ENCODE results near the gene TOX3.

Gene TOX3

GRCh38 chr16:52537516-52537915 is 9.4 kb downstream of the TOX3 start:
- no peak for DNase-seq (ENCODE audit: low read depth in 3 of 3)

- DNase-seq (ENCODE audit: low read depth in 3 of 3): no peak
These were observed 11.9 kb downstream of the TOX3 start for GRCh38 chr16:52535076-52535475.

DNA sequence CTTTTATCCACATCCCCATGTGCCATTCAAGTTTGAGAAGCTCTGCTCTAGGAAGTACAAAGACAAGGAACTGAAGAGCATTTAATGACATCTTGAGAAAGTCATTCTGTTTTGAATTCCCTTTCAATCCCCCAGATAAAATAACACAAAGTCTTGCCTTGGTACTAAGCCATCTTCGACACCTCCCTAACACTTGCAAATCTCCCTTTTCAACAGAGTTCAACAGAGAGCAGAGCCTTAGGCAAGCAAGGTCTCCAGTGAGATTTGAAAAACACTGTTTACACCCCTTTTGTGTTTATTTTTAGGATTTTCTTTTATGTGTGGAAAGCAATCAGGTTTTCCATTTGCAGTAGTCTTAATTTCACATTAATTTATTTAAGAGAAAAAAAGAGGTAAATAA is 13.6 kb downstream of the TOX3 start:
- DNase-seq (ENCODE audit: low read depth in 3 of 3): no peak

DNA sequence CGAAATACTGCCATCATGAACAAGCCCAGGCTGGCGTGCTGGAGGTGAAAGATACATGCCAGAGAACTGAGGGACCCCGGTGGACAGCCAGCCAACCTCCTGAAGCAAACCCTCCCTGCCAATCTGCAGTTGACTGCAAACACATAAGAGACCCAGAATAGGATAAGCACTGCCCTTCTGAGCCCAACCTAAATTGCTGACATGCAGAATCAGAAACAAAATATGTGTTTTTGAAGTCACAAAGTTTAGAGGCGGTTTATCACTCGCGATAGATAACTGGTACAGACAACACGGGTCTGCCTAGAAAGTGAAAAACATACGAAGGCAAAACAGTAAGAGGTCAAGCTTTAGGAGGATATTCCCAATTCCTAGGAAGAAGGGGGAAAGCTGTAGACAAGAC is 14.6 kb downstream of the TOX3 start:
- no peak for DNase-seq (ENCODE audit: low read depth in 3 of 3)

DNA sequence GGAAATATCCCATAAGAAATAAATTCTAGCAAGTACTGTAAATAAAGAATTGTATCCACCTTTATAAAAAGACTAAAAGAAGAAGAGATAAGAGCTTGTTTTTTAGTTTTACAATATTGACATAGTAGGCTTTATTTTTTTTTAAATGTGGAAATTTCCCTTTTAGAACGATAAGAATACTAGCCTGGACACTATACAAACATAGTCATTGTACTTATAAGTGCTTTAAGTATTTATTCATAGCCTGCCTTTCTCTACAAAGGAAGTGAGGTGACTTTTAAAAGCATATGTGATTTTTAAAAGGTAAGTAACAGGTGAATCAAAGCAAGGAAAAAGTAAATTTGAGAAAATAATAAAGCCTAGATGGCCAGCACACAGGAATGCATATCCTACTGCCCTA is 17.7 kb downstream of the TOX3 start:
- no peak for DNase-seq (ENCODE audit: low read depth in 3 of 3)

DNA sequence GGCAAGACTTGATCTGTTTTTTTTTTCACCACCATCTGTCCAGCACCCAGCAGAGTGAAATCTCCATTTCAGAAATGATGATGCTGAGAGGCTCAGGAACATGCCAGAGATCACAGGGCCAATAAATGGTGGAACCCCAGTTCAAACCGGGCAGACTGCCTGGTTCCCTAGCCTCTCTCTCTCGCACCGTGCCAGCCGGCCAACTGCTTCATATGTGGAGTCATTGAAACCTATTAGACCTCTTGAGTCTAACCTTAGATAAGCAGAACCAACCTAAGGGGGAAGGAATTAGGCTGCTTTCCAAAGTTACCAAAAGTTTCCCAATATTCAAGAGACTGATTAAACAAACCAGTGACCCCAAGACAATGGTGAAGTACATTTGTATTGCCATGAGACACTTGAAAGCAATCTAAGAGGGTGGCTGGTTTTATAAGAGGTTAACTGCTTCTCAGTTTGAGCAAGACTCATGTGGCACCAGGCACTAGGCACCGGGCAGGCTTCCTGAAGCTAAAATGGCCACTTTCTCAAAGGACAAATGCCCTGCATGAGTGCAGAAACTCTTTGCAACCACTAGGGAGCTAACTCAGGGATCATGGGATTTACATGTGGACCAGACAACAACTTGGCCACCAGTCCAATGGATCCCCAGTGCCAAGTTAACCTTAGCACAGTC is 18.4 kb downstream of the TOX3 start:
- DNase-seq (ENCODE audit: low read depth in 3 of 3): no peak

- no peak for DNase-seq (ENCODE audit: low read depth in 3 of 3)
These were observed 20.1 kb downstream of the TOX3 start for GRCh38 chr16:52526830-52527229.

GRCh38 chr16:52526116-52526828 is 20.7 kb downstream of the TOX3 start:
- DNase-seq (ENCODE audit: low read depth in 3 of 3): no peak

- no peak for DNase-seq (ENCODE audit: low read depth in 3 of 3)
These were observed 25.4 kb downstream of the TOX3 start for GRCh38 chr16:52521570-52521969.

DNA sequence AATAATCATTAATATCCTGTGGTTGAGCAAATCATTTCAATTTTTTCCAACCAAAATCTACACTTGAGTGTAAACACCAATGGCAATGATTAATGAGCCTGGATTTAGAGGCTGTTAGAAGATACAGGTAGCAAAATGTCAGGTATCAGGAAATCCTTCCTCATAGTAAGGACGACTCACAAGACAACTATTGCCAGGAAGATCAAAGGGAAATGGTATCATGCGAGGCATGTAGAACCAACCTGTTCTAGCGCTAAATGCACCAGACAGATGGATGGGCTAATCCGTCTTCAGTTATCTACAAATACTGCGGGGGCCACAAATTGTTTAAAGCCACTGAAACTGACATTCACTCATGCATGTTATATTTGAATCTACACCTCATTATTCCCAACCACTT is 28.1 kb downstream of the TOX3 start:
- no peak for DNase-seq (ENCODE audit: low read depth in 3 of 3)

GRCh38 chr16:52515068-52515671 is 31.8 kb downstream of the TOX3 start:
- no peak for DNase-seq (ENCODE audit: low read depth in 3 of 3)

- DNase-seq (ENCODE audit: low read depth in 3 of 3): no peak
These were observed 34.5 kb downstream of the TOX3 start for GRCh38 chr16:52512297-52512987.

GRCh38 chr16:52501746-52502145 is 45.2 kb downstream of the TOX3 start:
- DNase-seq (ENCODE audit: low read depth in 3 of 3): no peak

GRCh38 chr16:52500963-52501362 is 46.0 kb downstream of the TOX3 start:
- DNase-seq (ENCODE audit: low read depth in 3 of 3): no peak

DNA sequence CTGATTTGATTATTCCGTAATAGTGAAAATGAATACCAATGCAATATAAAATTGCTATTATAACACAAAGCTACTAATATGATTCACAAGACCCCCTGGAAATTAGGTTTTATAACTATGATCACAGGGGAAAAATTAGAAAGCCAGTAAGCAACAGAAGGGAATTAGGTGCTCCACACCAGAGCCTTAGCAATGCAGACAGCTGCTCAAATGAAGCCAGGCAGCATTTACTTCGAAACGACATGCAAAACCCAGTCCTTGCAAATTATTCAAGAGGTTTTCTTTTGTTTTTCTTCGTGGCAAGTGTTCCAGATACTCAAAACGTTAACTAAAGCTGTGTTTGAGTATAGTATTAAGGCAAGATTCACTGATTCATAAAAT is 47.9 kb downstream of the TOX3 start:
- DNase-seq (ENCODE audit: low read depth in 3 of 3): no peak

- no peak for DNase-seq (ENCODE audit: low read depth in 3 of 3)
These were observed 48.4 kb downstream of the TOX3 start for GRCh38 chr16:52498328-52499059.

- DNase-seq (ENCODE audit: low read depth in 3 of 3): no peak
These were observed 49.7 kb downstream of the TOX3 start for GRCh38 chr16:52497067-52497816.

GRCh38 chr16:52496051-52496876 is 50.7 kb downstream of the TOX3 start:
- no peak for DNase-seq (ENCODE audit: low read depth in 3 of 3)

DNA sequence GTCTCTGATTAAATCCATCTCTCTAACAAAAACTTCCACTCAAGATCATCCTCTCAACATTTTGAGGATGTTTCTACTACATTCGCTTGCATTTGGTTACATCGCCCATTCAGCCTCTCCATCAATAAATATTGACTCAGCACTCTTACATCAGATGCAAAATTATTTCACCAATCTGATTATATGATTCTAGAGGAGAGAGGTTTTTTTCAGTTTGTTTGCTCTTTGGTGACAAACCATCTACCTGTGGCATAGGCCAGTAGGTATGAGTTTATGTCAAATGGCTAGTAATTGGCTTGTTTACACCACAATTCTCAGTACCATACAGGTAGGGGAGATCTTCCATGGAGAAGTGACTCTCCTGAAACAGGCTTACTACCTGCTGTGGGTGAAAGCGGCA is 52.3 kb downstream of the TOX3 start:
- DNase-seq (ENCODE audit: low read depth in 3 of 3): no peak

GRCh38 chr16:52494145-52494544 is 52.8 kb downstream of the TOX3 start:
- no peak for DNase-seq (ENCODE audit: low read depth in 3 of 3)
